SK-N-SH (cell line): ENCODE results near the gene TM2D3. TPM values are rescaled to one million over a fixed set of nuclear protein-coding genes. Genes with fewer than 3 reads are reported as not detected.

Source experiments
- polyA plus RNA-seq, 3 experiments: library from polyadenylated mRNA; depleted of rRNA; stranded (reverse); fragments of >200 nt; gene quantifications; 2 replicates each; pipeline ENCODE4 v1.2.3, GENCODE V29; 2012
- small RNA-seq, 7 experiments: library from RNA; depleted of rRNA; stranded (forward); fragments of <200 nt; gene quantifications; one replicate each; pipeline ENCODE3, GENCODE V24; 2012

TM2D3 gene
- polyA plus RNA-seq, 1 of the 3 experiments (the other 2 are of a cell fraction), result 73.3 TPM

Small RNA genes within 50 kb of the gene (small RNA-seq; reads per million reads assigned to genes)
- 0 reads per million in 7 experiments for gene RNU6-807P

Other genes starting within 250 kb of the TM2D3 start
- 0.03 and 0.10 TPM in 2 replicates for gene PCSK6, start 162.7 kb downstream of the TM2D3 start, polyA plus RNA-seq (2012; rRNA removed)
- gene TARS3, start 72.1 kb upstream of the TM2D3 start, polyA plus RNA-seq (2012; rRNA removed), result 3.5 and 3.9 TPM in 2 replicates
- gene OR4F6, start 151.1 kb upstream of the TM2D3 start, polyA plus RNA-seq (2012; rRNA removed), result not detected in 2 replicates
- gene OR4F15, start 159.8 kb upstream of the TM2D3 start, polyA plus RNA-seq (2012; rRNA removed), result not detected in 2 replicates